Cardiac septum (tissue), 1 donor: ENCODE data around the gene MOSPD2. TPM values are rescaled to one million over a fixed set of nuclear protein-coding genes. Genes with fewer than 3 reads are reported as not detected.

Source experiments
- DNase-seq: peaks from one replicate; pipeline ENCODE4 v3.0.0-alpha.2; 2020; ENCODE audit warnings: low spot score
- intact Hi-C: fragments of 100-400 bp; cut with DNase I; formaldehyde crosslinking; loops from one replicate; pipeline ENCODE4 v1.14.0; 2022
- total RNA-seq: library from RNA; stranded (reverse); fragmentation: NEBNext Ultra II Directional; extraction: Animal tissue kit (Norgen Biotek cat#: 25700); gene quantifications from one replicate; pipeline ENCODE4 v1.2.1, GENCODE V29; 2021
- donor health status: DM: no; HTN: no; CAD: no.

Gene MOSPD2
- total RNA-seq, 1 donor from 2014 or later = 5.5 TPM

GRCh38 chrX:14902537-14902936 lies 29.3 kb downstream of the MOSPD2 start:
- intact Hi-C loops = no loop called here
- DNase-seq = no peak

GRCh38 chrX:14903891-14904290 lies 30.7 kb downstream of the MOSPD2 start:
- no peak for DNase-seq
- intact Hi-C loops = no loop called here

- intact Hi-C loops = no loop called here
- DNase-seq = no peak
These were observed 40.0 kb downstream of the MOSPD2 start for GRCh38 chrX:14913241-14913640.

- intact Hi-C loops = no loop called here
- DNase-seq = no peak
These were observed 42.4 kb downstream of the MOSPD2 start for GRCh38 chrX:14915596-14915995.

GRCh38 chrX:14916017-14916674 lies 42.9 kb downstream of the MOSPD2 start:
- DNase-seq = no peak
- intact Hi-C loops = no loop called here

- intact Hi-C loops = no loop called here
- DNase-seq = no peak
These were observed 46.2 kb downstream of the MOSPD2 start for GRCh38 chrX:14919407-14919806.

- intact Hi-C loops = no loop called here
- DNase-seq = no peak
These were observed 47.0 kb downstream of the MOSPD2 start for GRCh38 chrX:14920196-14920595.

- DNase-seq = no peak
- intact Hi-C loops = no loop called here
These were observed 49.2 kb downstream of the MOSPD2 start for GRCh38 chrX:14922437-14922836.

GRCh38 chrX:14923761-14924160 lies 50.5 kb downstream of the MOSPD2 start:
- DNase-seq = no peak
- intact Hi-C loops = no loop called here

- intact Hi-C loops = no loop called here
- no peak for DNase-seq
These were observed 53.2 kb downstream of the MOSPD2 start for GRCh38 chrX:14926471-14926870.

GRCh38 chrX:14927401-14927800 lies 54.2 kb downstream of the MOSPD2 start:
- intact Hi-C loops = no loop called here
- no peak for DNase-seq

- intact Hi-C loops = no loop called here
- no peak for DNase-seq
These were observed 57.4 kb downstream of the MOSPD2 start for GRCh38 chrX:14930663-14931062.

- DNase-seq = no peak
- intact Hi-C loops = no loop called here
These were observed 58.9 kb downstream of the MOSPD2 start for GRCh38 chrX:14932136-14932535.

GRCh38 chrX:14934423-14934822 lies 61.2 kb downstream of the MOSPD2 start:
- no peak for DNase-seq
- intact Hi-C loops = no loop called here

- intact Hi-C loops = no loop called here
- DNase-seq = no peak
These were observed 63.3 kb downstream of the MOSPD2 start for GRCh38 chrX:14936561-14936960.

- intact Hi-C loops = no loop called here
- DNase-seq = no peak
These were observed 66.4 kb downstream of the MOSPD2 start for GRCh38 chrX:14939644-14940043.

GRCh38 chrX:14941301-14941700 lies 68.1 kb downstream of the MOSPD2 start:
- DNase-seq = no peak
- intact Hi-C loops = no loop called here

- DNase-seq = no peak
- intact Hi-C loops = no loop called here
These were observed 69.1 kb downstream of the MOSPD2 start for GRCh38 chrX:14942341-14942740.

- intact Hi-C loops = no loop called here
These were observed 70.7 kb downstream of the MOSPD2 start for GRCh38 chrX:14943962-14944361.

GRCh38 chrX:14946606-14947155 lies 73.5 kb downstream of the MOSPD2 start:
- intact Hi-C loops = no loop called here
- no peak for DNase-seq

More at GRCh38 chrX:14943962-14944361, 70.7 kb downstream of the MOSPD2 start:
- no peak for DNase-seq

- intact Hi-C loops = no loop called here
- no peak for DNase-seq
These were observed 75.5 kb downstream of the MOSPD2 start for GRCh38 chrX:14948691-14949090.
